Vagina (tissue), 2 donors: ENCODE measurements around the gene NFYC. TPM values are rescaled to one million over a fixed set of nuclear protein-coding genes. Genes with fewer than 3 reads are reported as not detected.

Experiments used
- DNase-seq, 2 donors: peaks; one replicate each; pipeline ENCODE4 v3.0.0-alpha.2; 2017; ENCODE audit errors: extremely low spot score in 2 of 2
- H3K27ac ChIP-seq: fragments of 200-600 bp; sonication (generic); one replicate; pipeline ENCODE4 v1.5.1; 2019
- H3K27me3 ChIP-seq: fragments of 200-600 bp; sonication (generic); one replicate; pipeline ENCODE4 v1.5.1; 2019
- H3K36me3 ChIP-seq, 2 donors: fragments of 200-600 bp; sonication (generic); one replicate each; pipeline ENCODE4 v1.5.1; 2017 to 2019
- H3K4me1 ChIP-seq: fragments of 200-600 bp; sonication (generic); one replicate; pipeline ENCODE4 v1.5.1; 2019
- H3K4me3 ChIP-seq, 2 donors: fragments of 200-600 bp; sonication (generic); 1 replicate in 1 of 2; 2 replicates in 1 of 2; pipeline ENCODE4 v1.5.1; 2016 to 2019
- H3K9me3 ChIP-seq: fragments of 200-600 bp; sonication (generic); one replicate; pipeline ENCODE4 v1.5.1; 2019
- CTCF ChIP-seq, 3 experiments: fragments of 450-650 bp in 2 of 3; fragments of 200-600 bp in 1 of 3; sonication (generic) in 1 of 3; IDR thresholded peaks; one replicate each; pipeline ENCODE4 v1.5.1; 2017 to 2019; ENCODE audit warnings: antibody characterized with exemption in 3 of 3, mild to moderate bottlenecking in 2 of 3, moderate library complexity in 2 of 3
- POLR2A ChIP-seq, 2 donors: fragments of 450-650 bp; IDR thresholded peaks; one replicate each; pipeline ENCODE4 v1.6.1; 2017; ENCODE audit warnings: antibody characterized with exemption in 2 of 2, mild to moderate bottlenecking in 2 of 2, moderate library complexity in 2 of 2
- POLR2AphosphoS5 ChIP-seq, 2 donors: sonication (generic); formaldehyde crosslinking; IDR thresholded peaks; one replicate each; pipeline ENCODE4 v1.9.0; 2017; ENCODE audit warnings: antibody characterized with exemption in 2 of 2, mild to moderate bottlenecking in 2 of 2, low read depth in 1 of 2; ENCODE audit not compliant: insufficient read depth in 1 of 2
- intact Hi-C: fragments of 100-400 bp; cut with DNase I; formaldehyde crosslinking; loops from one replicate; pipeline ENCODE4 v1.15.1; 2023
- total RNA-seq: library from RNA; depleted of rRNA; stranded (reverse); fragments of >200 nt; gene quantifications from one replicate; pipeline ENCODE4 v1.2.3, GENCODE V29; 2016

Gene NFYC
- total RNA-seq, 1 donor from 2014 or later, result 61.6 TPM

GRCh38 chr1:40743860-40744259 is 52.4 kb downstream of the NFYC start:
- no peak overlapping the region for H3K27ac ChIP-seq
- H3K4me3 ChIP-seq, result no peak overlapping the region
- intact Hi-C loops, result no loop called here
- DNase-seq, result no peak
- peaks cover 0 to 29% of the 10 kb centered on the region in 2 donors for H3K36me3 ChIP-seq
- no peaks in the 10 kb centered on the region for H3K9me3 ChIP-seq
- no peaks in the 10 kb centered on the region for H3K27me3 ChIP-seq
- peaks cover 24% of the 10 kb centered on the region for H3K4me1 ChIP-seq
- TF ChIP-seq POLR2A (IDR thresholded peaks at IDR 0.05) (no peak), POLR2AphosphoS5 (IDR thresholded peaks at IDR 0.05; ENCODE audit: insufficient read depth in 1 of 2, low read depth in 1 of 2) (no peak)

GRCh38 chr1:40745176-40745575 is 53.7 kb downstream of the NFYC start:
- H3K36me3 ChIP-seq, result peaks cover 0 to 31% of the 10 kb centered on the region in 2 donors
- no peak overlapping the region for H3K27ac ChIP-seq
- peaks cover 14% of the 10 kb centered on the region for H3K4me1 ChIP-seq
- DNase-seq, result no peak
- TF ChIP-seq CTCF (IDR thresholded peaks at IDR 0.05) (no peak), POLR2A (IDR thresholded peaks at IDR 0.05) (no peak), POLR2AphosphoS5 (IDR thresholded peaks at IDR 0.05; ENCODE audit: insufficient read depth in 1 of 2, low read depth in 1 of 2) (no peak)
- H3K9me3 ChIP-seq, result no peaks in the 10 kb centered on the region
- no peak overlapping the region for H3K4me3 ChIP-seq
- H3K27me3 ChIP-seq, result no peaks in the 10 kb centered on the region
- intact Hi-C loops, result no loop called here

- H3K27me3 ChIP-seq, result no peaks in the 10 kb centered on the region
- H3K4me1 ChIP-seq, result peaks cover under 1% of the 10 kb centered on the region
- intact Hi-C loops, result no loop called here
- H3K9me3 ChIP-seq, result no peaks in the 10 kb centered on the region
- H3K27ac ChIP-seq, result no peak overlapping the region
- DNase-seq, result no peak
- no peak overlapping the region for H3K4me3 ChIP-seq
- H3K36me3 ChIP-seq, result peaks cover 0 to 33% of the 10 kb centered on the region in 2 donors
- TF ChIP-seq POLR2AphosphoS5 (IDR thresholded peaks at IDR 0.05; ENCODE audit: insufficient read depth in 1 of 2, low read depth in 1 of 2) (no peak), POLR2A (IDR thresholded peaks at IDR 0.05) (no peak), CTCF (IDR thresholded peaks at IDR 0.05) (no peak)
Measured at GRCh38 chr1:40746344-40747090, 55.0 kb downstream of the NFYC start.

- Histone ChIP-seq H3K9me3 (no peaks in the 10 kb centered on the region), H3K27me3 (no peaks in the 10 kb centered on the region), H3K4me1 (no peaks in the 10 kb centered on the region), H3K4me3 (no peak overlapping the region), H3K27ac (no peak overlapping the region), H3K36me3 (peaks cover 0 to 40% of the 10 kb centered on the region in 2 donors)
- no peak for DNase-seq
- no peak for TF ChIP-seq POLR2A (IDR thresholded peaks at IDR 0.05)
- no peak for TF ChIP-seq POLR2AphosphoS5 (IDR thresholded peaks at IDR 0.05; ENCODE audit: insufficient read depth in 1 of 2, low read depth in 1 of 2)
- intact Hi-C loops, result no loop called here
Measured at GRCh38 chr1:40748841-40749718, 57.6 kb downstream of the NFYC start.

GRCh38 chr1:40749817-40750216 is 58.3 kb downstream of the NFYC start:
- intact Hi-C loops, result no loop called here
- DNase-seq, result no peak
- no peaks in the 10 kb centered on the region for H3K27me3 ChIP-seq

More at GRCh38 chr1:40749817-40750216, 58.3 kb downstream of the NFYC start:
- Histone ChIP-seq H3K4me3 (no peak overlapping the region), H3K9me3 (no peaks in the 10 kb centered on the region), H3K36me3 (peaks cover 0 to 47% of the 10 kb centered on the region in 2 donors), H3K27ac (no peak overlapping the region), H3K4me1 (no peaks in the 10 kb centered on the region)
- TF ChIP-seq POLR2AphosphoS5 (IDR thresholded peaks at IDR 0.05; ENCODE audit: insufficient read depth in 1 of 2, low read depth in 1 of 2), result no peak
- no peak for TF ChIP-seq POLR2A (IDR thresholded peaks at IDR 0.05)
- no peak for TF ChIP-seq CTCF (IDR thresholded peaks at IDR 0.05)
